WTC11 (cell line): ENCODE data around the gene SNHG17. TPM values are rescaled to one million over a fixed set of nuclear protein-coding genes. Genes with fewer than 3 reads are reported as not detected.

Source experiments
- ATAC-seq: fragments of 200-7000 bp; cut with Tn5 transposase; 2 replicates; pipeline ENCODE4 v1.10.0; 2021; ENCODE audit warnings: mild to moderate bottlenecking, moderate library complexity
- CTCF ChIA-PET: fragments of 300-600 bp; sonication (Branson Sonifier 250); formaldehyde crosslinking; loops from one replicate; lab custom pipeline; 2021; ENCODE audit warnings: antibody characterized with exemption; lab: Charles Lee
- POLR2A ChIA-PET: fragments of 350-600 bp; sonication (Branson Sonifier 250); formaldehyde crosslinking; loops from one replicate; lab custom pipeline; 2021; ENCODE audit warnings: antibody characterized with exemption; lab: Charles Lee
- DNase-seq: peaks from one replicate; pipeline ENCODE4 v3.0.0; 2021; ENCODE audit warnings: low spot score
- H3K27ac Mint-ChIP-seq: 2 replicates; pipeline ENCODE4 v1.8.0; 2021; ENCODE audit warnings: mixed read lengths
- H3K27me3 Mint-ChIP-seq: 2 replicates; pipeline ENCODE4 v1.8.0; 2021; ENCODE audit warnings: low read depth, mild to moderate bottlenecking, moderate library complexity, mixed read lengths
- H3K36me3 Mint-ChIP-seq: 2 replicates; pipeline ENCODE4 v1.8.0; 2021; ENCODE audit warnings: mixed read lengths
- H3K4me1 Mint-ChIP-seq: 2 replicates; pipeline ENCODE4 v1.8.0; 2022; ENCODE audit warnings: mixed read lengths
- H3K4me3 Mint-ChIP-seq: 2 replicates; pipeline ENCODE4 v1.8.0; 2021; ENCODE audit warnings: mild to moderate bottlenecking, moderate library complexity, mixed read lengths
- H3K9me3 Mint-ChIP-seq: 2 replicates; pipeline ENCODE4 v1.8.0; 2021; ENCODE audit warnings: mixed read lengths
- AR ChIP-seq: fragments of 250-450 bp; sonication (Bioruptor Pico); IDR thresholded peaks from 2 replicates; pipeline ENCODE4 v1.9.0; 2021; ENCODE audit warnings: mild to moderate bottlenecking
- ARID4B ChIP-seq: sonication (generic); formaldehyde crosslinking; IDR thresholded peaks from 2 replicates; pipeline ENCODE4 v1.8.0; 2023; ENCODE audit warnings: missing genetic modification reagents, mild to moderate bottlenecking, borderline replicate concordance
- CBFB ChIP-seq: sonication (generic); formaldehyde crosslinking; IDR thresholded peaks from 2 replicates; pipeline ENCODE4 v1.8.1; 2022; ENCODE audit warnings: mild to moderate bottlenecking, low read depth, missing genetic modification reagents
- E2F1 ChIP-seq: sonication (generic); formaldehyde crosslinking; IDR thresholded peaks from 2 replicates; pipeline ENCODE4 v1.8.0; 2022; ENCODE audit warnings: mild to moderate bottlenecking, missing genetic modification reagents
- FOXJ3 ChIP-seq: sonication (generic); formaldehyde crosslinking; IDR thresholded peaks from 2 replicates; pipeline ENCODE4 v1.9.0; 2021; ENCODE audit warnings: missing genetic modification reagents, mild to moderate bottlenecking, borderline replicate concordance
- FOXK1 ChIP-seq: sonication (generic); formaldehyde crosslinking; IDR thresholded peaks from 2 replicates; pipeline ENCODE4 v1.8.0; 2022; ENCODE audit warnings: mild to moderate bottlenecking, moderate library complexity, missing genetic modification reagents
- IRF1 ChIP-seq: sonication (generic); formaldehyde crosslinking; IDR thresholded peaks from 2 replicates; pipeline ENCODE4 v1.8.0; 2023; ENCODE audit warnings: missing genetic modification reagents
- NR1H2 ChIP-seq: sonication (generic); formaldehyde crosslinking; IDR thresholded peaks from 2 replicates; pipeline ENCODE4 v1.9.0; 2021; ENCODE audit warnings: mild to moderate bottlenecking, moderate library complexity, missing genetic modification reagents
- NR2C2 ChIP-seq: sonication (generic); formaldehyde crosslinking; IDR thresholded peaks from 2 replicates; pipeline ENCODE4 v1.8.0; 2022; ENCODE audit warnings: mild to moderate bottlenecking, missing genetic modification reagents
- NR3C1 ChIP-seq: sonication (generic); formaldehyde crosslinking; conservative IDR thresholded peaks from 2 replicates; pipeline ENCODE4 v1.8.1; 2023; ENCODE audit warnings: low read depth, mild to moderate bottlenecking, missing genetic modification reagents
- SMAD3 ChIP-seq: sonication (generic); formaldehyde crosslinking; IDR thresholded peaks from 2 replicates; pipeline ENCODE4 v1.8.0; 2022; ENCODE audit warnings: missing genetic modification reagents, mild to moderate bottlenecking, borderline replicate concordance
- SOX15 ChIP-seq: fragments of 250-450 bp; sonication (Bioruptor Pico); IDR thresholded peaks from 2 replicates; pipeline ENCODE4 v1.9.0; 2021; ENCODE audit warnings: mild to moderate bottlenecking
- TEAD4 ChIP-seq: sonication (generic); formaldehyde crosslinking; IDR thresholded peaks from 2 replicates; pipeline ENCODE4 v1.8.0; 2022; ENCODE audit warnings: mild to moderate bottlenecking, missing genetic modification reagents
- ZNF232 ChIP-seq: sonication (generic); formaldehyde crosslinking; IDR thresholded peaks from 2 replicates; pipeline ENCODE4 v1.8.0; 2022; ENCODE audit warnings: mild to moderate bottlenecking, missing genetic modification reagents
- ZNF263 ChIP-seq: sonication (generic); formaldehyde crosslinking; IDR thresholded peaks from 2 replicates; pipeline ENCODE4 v1.8.1; 2022; ENCODE audit warnings: low read depth, mild to moderate bottlenecking, moderate library complexity, missing genetic modification reagents
- ZNF317 ChIP-seq: sonication (generic); formaldehyde crosslinking; IDR thresholded peaks from 2 replicates; pipeline ENCODE4 v1.8.1; 2023; ENCODE audit warnings: low read depth, mild to moderate bottlenecking, moderate library complexity, missing genetic modification reagents, borderline replicate concordance
- ZNF396 ChIP-seq: fragments of 250-450 bp; sonication (Bioruptor Pico); IDR thresholded peaks from 2 replicates; pipeline ENCODE4 v1.8.0; 2021; ENCODE audit warnings: mild to moderate bottlenecking, moderate library complexity, borderline replicate concordance
- ZNF416 ChIP-seq: fragments of 250-450 bp; sonication (Bioruptor Pico); IDR thresholded peaks from 2 replicates; pipeline ENCODE4 v1.9.0; 2021; ENCODE audit warnings: mild to moderate bottlenecking, inconsistent platforms
- total RNA-seq: library from RNA; stranded (reverse); gene quantifications from 3 replicates; pipeline ENCODE4 v1.2.3, GENCODE V29; 2021
- TF ChIP-seq, protein P1 (sequence below): sonication (generic); formaldehyde crosslinking; IDR thresholded peaks from 2 replicates; pipeline ENCODE4 v1.8.1; 2022; ENCODE audit warnings: low read depth, missing genetic modification reagents, borderline replicate concordance
- TF ChIP-seq, protein P2 (sequence below): sonication (generic); formaldehyde crosslinking; IDR thresholded peaks from 2 replicates; pipeline ENCODE4 v1.8.0; 2022; ENCODE audit warnings: missing genetic modification reagents

Gene SNHG17
- total RNA-seq, 1 experiment from 2014 or later: 71.6 TPM

DNA sequence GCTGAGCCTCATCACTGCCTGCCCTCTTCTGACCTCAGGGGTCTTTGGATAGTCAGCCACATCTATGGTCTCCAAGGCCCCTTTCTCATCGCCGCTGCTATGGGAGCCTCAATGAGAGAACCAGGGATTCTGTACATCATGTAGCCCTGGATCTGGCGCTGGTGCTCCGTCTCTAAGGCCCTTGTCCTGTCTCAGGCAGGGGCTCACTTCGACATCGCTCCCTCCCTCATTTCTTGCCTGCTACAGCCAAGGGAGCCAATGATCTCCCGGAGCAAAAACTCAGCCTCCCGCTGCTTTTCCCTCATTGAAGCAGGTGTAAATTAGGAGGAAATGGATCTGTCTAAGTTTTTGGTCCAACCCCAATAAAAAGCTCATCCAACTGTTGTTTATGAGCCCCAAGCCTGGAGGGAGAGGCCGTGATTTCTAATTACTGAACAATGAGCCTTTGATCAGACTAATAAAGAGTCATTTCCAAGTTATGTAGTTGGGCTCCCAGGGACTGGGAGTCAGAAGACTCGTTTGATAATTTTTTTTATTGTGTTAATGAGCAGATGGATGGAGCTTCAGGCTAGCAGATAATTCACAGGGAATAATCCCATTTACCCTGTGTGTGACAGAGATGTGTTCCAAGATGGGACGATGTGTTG, 58.0 kb downstream of the SNHG17 start:
- Mint-ChIP-seq H3K9me3 (peaks cover 3% of the 10 kb centered on the region), H3K4me3 (no peak overlapping the region), H3K27ac (no peak overlapping the region), H3K36me3 (peaks cover 3% of the 10 kb centered on the region; the same call in 1 of the 2 replicates), H3K27me3 (no peaks in the 10 kb centered on the region), H3K4me1 (no peaks in the 10 kb centered on the region)
- DNase-seq (no peak), ATAC-seq (no peak)
- ChIA-PET CTCF (interaction anchor here (1.0 to 1.6 kb wide), 2 partner anchors 32 to 39 kb away, joined by 3 to 5 read pairs; no protein-coding TSS in a partner anchor), POLR2A (no interaction called here)
- TF ChIP-seq NR3C1: no peak
- no peak for TF ChIP-seq AR
- no peak for TF ChIP-seq ZNF232 (CRISPR knock-in tag)
- no peak for TF ChIP-seq ZNF416 (CRISPR knock-in tag)
- TF ChIP-seq NR1H2 (CRISPR knock-in tag): no peak
- TF ChIP-seq SOX15: no peak
- TF ChIP-seq E2F1 (CRISPR knock-in tag): no peak
- TF ChIP-seq, protein P1, sequence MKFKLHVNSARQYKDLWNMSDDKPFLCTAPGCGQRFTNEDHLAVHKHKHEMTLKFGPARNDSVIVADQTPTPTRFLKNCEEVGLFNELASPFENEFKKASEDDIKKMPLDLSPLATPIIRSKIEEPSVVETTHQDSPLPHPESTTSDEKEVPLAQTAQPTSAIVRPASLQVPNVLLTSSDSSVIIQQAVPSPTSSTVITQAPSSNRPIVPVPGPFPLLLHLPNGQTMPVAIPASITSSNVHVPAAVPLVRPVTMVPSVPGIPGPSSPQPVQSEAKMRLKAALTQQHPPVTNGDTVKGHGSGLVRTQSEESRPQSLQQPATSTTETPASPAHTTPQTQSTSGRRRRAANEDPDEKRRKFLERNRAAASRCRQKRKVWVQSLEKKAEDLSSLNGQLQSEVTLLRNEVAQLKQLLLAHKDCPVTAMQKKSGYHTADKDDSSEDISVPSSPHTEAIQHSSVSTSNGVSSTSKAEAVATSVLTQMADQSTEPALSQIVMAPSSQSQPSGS (CRISPR knock-in tag): no peak
- no peak for TF ChIP-seq ARID4B (CRISPR knock-in tag)
- no peak for TF ChIP-seq ZNF317 (CRISPR knock-in tag)
- no peak for TF ChIP-seq FOXK1
- TF ChIP-seq ZNF396: no peak
- no peak for TF ChIP-seq TEAD4 (CRISPR knock-in tag)
- TF ChIP-seq FOXJ3 (CRISPR knock-in tag): no peak
- TF ChIP-seq ZNF263 (CRISPR knock-in tag): no peak
- TF ChIP-seq CBFB (CRISPR knock-in tag): no peak
- TF ChIP-seq IRF1 (CRISPR knock-in tag): no peak
- no peak for TF ChIP-seq NR2C2
- TF ChIP-seq SMAD3 (CRISPR knock-in tag): no peak
- TF ChIP-seq, protein P2, sequence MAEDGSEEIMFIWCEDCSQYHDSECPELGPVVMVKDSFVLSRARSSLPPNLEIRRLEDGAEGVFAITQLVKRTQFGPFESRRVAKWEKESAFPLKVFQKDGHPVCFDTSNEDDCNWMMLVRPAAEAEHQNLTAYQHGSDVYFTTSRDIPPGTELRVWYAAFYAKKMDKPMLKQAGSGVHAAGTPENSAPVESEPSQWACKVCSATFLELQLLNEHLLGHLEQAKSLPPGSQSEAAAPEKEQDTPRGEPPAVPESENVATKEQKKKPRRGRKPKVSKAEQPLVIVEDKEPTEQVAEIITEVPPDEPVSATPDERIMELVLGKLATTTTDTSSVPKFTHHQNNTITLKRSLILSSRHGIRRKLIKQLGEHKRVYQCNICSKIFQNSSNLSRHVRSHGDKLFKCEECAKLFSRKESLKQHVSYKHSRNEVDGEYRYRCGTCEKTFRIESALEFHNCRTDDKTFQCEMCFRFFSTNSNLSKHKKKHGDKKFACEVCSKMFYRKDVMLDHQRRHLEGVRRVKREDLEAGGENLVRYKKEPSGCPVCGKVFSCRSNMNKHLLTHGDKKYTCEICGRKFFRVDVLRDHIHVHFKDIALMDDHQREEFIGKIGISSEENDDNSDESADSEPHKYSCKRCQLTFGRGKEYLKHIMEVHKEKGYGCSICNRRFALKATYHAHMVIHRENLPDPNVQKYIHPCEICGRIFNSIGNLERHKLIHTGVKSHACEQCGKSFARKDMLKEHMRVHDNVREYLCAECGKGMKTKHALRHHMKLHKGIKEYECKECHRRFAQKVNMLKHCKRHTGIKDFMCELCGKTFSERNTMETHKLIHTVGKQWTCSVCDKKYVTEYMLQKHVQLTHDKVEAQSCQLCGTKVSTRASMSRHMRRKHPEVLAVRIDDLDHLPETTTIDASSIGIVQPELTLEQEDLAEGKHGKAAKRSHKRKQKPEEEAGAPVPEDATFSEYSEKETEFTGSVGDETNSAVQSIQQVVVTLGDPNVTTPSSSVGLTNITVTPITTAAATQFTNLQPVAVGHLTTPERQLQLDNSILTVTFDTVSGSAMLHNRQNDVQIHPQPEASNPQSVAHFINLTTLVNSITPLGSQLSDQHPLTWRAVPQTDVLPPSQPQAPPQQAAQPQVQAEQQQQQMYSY (CRISPR knock-in tag): no peak
